Neuron (in vitro differentiated cells): ENCODE measurements around the gene DNAJC5G.

ENCODE experiments used
- H2AFZ ChIP-seq: one replicate; pipeline ENCODE4 v1.6.1; 2013; ENCODE audit warnings: low read depth, mild to moderate bottlenecking, inconsistent platforms, low read length, moderate library complexity
- H3K27me3 ChIP-seq: one replicate; pipeline ENCODE4 v1.6.1; 2013; ENCODE audit warnings: low read length; ENCODE audit not compliant: insufficient read depth
- H3K36me3 ChIP-seq: one replicate; pipeline ENCODE4 v1.6.1; 2013; ENCODE audit warnings: low read length; ENCODE audit not compliant: insufficient read depth
- H3K4me1 ChIP-seq: one replicate; pipeline ENCODE4 v1.6.1; 2013; ENCODE audit warnings: low read length; ENCODE audit not compliant: insufficient read depth
- H3K4me3 ChIP-seq: 2 replicates; pipeline ENCODE4 v1.5.1; 2013; ENCODE audit warnings: mild to moderate bottlenecking, low read length, moderate library complexity
- H3K9me3 ChIP-seq: one replicate; pipeline ENCODE4 v1.6.1; 2013; ENCODE audit warnings: low read length

DNAJC5G gene

DNA sequence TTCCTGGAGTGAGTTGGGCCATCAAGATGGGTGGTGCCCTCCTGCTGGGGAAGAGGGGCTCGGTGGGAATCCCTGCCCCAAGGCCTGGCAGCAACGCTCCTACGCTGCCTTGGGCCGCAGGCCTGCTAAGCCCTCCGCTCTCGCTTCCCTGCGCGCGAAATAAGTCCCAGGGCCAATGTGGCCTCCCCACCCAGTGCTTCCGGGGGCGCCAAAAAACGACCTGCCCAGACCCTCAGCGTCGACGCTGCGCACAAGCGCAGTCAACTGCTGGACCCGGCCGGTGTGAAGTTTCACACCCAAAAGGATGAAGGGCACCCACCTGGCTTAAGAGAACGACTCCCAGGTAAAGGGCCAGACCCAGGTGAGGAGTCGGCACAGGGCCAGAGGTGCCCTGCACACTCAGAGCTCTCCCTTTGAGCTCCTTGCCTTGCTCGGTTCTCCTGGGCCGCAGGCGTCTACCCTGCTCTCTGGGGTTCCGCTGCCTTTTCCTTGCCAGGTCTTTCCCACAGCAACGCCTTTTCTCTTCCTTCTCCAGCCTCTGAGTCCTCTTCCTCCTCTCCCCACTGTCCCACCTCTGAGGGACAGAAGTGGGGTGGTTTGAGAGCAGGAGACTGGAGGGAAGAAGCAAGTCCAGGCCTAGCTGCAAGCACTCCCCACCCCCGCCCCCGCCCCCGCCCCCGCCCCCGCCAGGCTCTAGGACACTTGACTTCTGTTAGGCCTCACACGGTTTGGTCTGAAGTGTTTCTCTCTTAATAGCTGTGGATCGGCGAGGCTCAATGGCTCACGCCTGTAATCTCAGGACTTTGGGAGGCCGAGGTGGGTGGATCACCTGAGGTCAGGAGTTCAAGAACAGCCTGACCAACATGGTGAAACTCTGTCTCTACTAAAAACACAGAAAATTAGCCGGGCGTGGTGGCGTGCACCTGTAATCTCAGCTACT lies at the start of gene DNAJC5G:
TSS of gene DNAJC5G (plus strand) at position 223 of the 940 bp plus-strand sequence. CDS start 1,296 bp downstream, outside the sequence.
- no peaks in the 10 kb centered on the region for H3K36me3 ChIP-seq
- peaks cover 44% of the 10 kb centered on the region for H3K27me3 ChIP-seq
- H2AFZ ChIP-seq = no peak within 1 kb of the TSS
- no peak within 1 kb of the TSS for H3K4me3 ChIP-seq
- H3K4me1 ChIP-seq = no peaks in the 10 kb centered on the region
- H3K9me3 ChIP-seq = no peaks in the 10 kb centered on the region

DNA sequence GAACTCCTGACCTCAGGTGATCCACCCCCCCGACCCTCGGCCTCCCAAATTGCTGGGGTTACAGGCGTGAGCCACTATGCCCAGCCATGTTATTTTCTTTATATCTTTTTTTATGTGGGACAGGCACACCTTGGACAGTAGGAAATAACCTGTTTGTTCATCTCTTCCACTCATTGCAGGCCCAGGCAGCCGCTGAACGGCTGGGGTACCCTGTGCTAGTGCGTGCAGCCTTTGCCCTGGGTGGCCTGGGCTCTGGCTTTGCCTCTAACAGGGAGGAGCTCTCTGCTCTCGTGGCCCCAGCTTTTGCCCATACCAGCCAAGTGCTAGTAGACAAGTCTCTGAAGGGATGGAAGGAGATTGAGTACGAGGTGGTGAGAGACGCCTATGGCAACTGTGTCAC lies 49.7 kb upstream of the DNAJC5G start:
- Histone ChIP-seq H3K4me1 (no peaks in the 10 kb centered on the region), H3K4me3 (no peak overlapping the region), H3K9me3 (no peaks in the 10 kb centered on the region), H2AFZ (no peak overlapping the region), H3K27me3 (no peaks in the 10 kb centered on the region), H3K36me3 (peaks cover 67% of the 10 kb centered on the region)

GRCh38 chr2:27227501-27227900 lies 47.7 kb upstream of the DNAJC5G start:
- Histone ChIP-seq H3K4me3 (no peak overlapping the region), H3K36me3 (peaks cover 67% of the 10 kb centered on the region), H3K9me3 (no peaks in the 10 kb centered on the region), H3K27me3 (no peaks in the 10 kb centered on the region), H2AFZ (no peak overlapping the region), H3K4me1 (no peaks in the 10 kb centered on the region)

GRCh38 chr2:27231921-27232320 lies 43.3 kb upstream of the DNAJC5G start:
- Histone ChIP-seq H3K9me3 (no peaks in the 10 kb centered on the region), H3K36me3 (peaks cover 76% of the 10 kb centered on the region), H3K4me3 (no peak overlapping the region), H3K4me1 (no peaks in the 10 kb centered on the region), H3K27me3 (no peaks in the 10 kb centered on the region), H2AFZ (no peak overlapping the region)

- Histone ChIP-seq H2AFZ (no peak overlapping the region), H3K9me3 (no peaks in the 10 kb centered on the region), H3K36me3 (peaks cover 78% of the 10 kb centered on the region), H3K27me3 (no peaks in the 10 kb centered on the region), H3K4me1 (no peaks in the 10 kb centered on the region), H3K4me3 (no peak overlapping the region)
Observed at GRCh38 chr2:27233341-27233740, 41.9 kb upstream of the DNAJC5G start.

GRCh38 chr2:27236136-27236535 lies 39.1 kb upstream of the DNAJC5G start:
- Histone ChIP-seq H3K36me3 (peaks cover 95% of the 10 kb centered on the region), H3K27me3 (no peaks in the 10 kb centered on the region), H3K9me3 (no peaks in the 10 kb centered on the region)

GRCh38 chr2:27236626-27237025 lies 38.6 kb upstream of the DNAJC5G start:
- Histone ChIP-seq H3K4me1 (no peaks in the 10 kb centered on the region), H3K36me3 (peaks cover 96% of the 10 kb centered on the region)

More at GRCh38 chr2:27236136-27236535, 39.1 kb upstream of the DNAJC5G start:
- Histone ChIP-seq H2AFZ (no peak overlapping the region), H3K4me3 (no peak overlapping the region), H3K4me1 (no peaks in the 10 kb centered on the region)

DNA sequence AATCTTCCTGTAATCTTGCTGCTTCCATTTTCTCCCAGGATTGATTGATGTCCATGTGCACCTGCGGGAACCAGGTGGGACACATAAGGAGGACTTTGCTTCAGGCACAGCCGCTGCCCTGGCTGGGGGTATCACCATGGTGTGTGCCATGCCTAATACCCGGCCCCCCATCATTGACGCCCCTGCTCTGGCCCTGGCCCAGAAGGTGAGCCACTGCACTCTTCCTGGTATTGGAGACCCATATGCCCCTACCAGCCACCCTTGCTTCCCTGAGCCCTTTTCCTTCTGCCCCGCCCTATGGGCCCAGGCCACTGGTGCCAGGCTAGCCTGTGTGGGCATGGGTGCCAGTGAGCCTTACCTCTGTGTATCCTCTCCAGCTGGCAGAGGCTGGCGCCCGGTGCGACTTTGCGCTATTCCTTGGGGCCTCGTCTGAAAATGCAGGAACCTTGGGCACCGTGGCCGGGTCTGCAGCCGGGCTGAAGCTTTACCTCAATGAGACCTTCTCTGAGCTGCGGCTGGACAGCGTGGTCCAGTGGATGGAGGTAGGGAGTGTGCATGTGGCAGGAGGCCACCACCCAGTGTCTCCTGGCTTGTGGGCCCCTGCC lies 37.8 kb upstream of the DNAJC5G start:
- Histone ChIP-seq H3K36me3 (peaks cover 96% of the 10 kb centered on the region), H3K4me3 (no peak overlapping the region), H2AFZ (no peak overlapping the region), H3K4me1 (no peaks in the 10 kb centered on the region), H3K9me3 (no peaks in the 10 kb centered on the region), H3K27me3 (no peaks in the 10 kb centered on the region)

More at GRCh38 chr2:27236626-27237025, 38.6 kb upstream of the DNAJC5G start:
- no peak overlapping the region for H2AFZ ChIP-seq
- no peaks in the 10 kb centered on the region for H3K9me3 ChIP-seq
- no peak overlapping the region for H3K4me3 ChIP-seq
- no peaks in the 10 kb centered on the region for H3K27me3 ChIP-seq

DNA sequence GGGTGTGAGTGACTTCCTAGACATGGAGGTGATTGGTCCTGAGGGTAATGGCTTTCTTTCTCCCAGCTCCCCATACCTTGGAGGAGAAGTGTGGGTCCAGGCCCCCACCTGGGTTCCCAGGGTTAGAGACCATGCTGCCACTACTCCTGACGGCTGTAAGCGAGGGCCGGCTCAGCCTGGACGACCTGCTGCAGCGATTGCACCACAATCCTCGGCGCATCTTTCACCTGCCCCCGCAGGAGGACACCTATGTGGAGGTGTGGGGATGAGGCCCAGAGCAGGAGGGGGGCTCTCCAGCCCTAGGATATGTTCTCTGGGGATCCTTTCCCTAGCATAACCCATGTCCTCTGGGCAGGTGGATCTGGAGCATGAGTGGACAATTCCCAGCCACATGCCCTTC lies 36.3 kb upstream of the DNAJC5G start:
- Histone ChIP-seq H3K4me3 (no peak overlapping the region), H3K36me3 (peaks cover 96% of the 10 kb centered on the region), H3K4me1 (no peaks in the 10 kb centered on the region), H3K27me3 (no peaks in the 10 kb centered on the region), H2AFZ (no peak overlapping the region), H3K9me3 (no peaks in the 10 kb centered on the region)

DNA sequence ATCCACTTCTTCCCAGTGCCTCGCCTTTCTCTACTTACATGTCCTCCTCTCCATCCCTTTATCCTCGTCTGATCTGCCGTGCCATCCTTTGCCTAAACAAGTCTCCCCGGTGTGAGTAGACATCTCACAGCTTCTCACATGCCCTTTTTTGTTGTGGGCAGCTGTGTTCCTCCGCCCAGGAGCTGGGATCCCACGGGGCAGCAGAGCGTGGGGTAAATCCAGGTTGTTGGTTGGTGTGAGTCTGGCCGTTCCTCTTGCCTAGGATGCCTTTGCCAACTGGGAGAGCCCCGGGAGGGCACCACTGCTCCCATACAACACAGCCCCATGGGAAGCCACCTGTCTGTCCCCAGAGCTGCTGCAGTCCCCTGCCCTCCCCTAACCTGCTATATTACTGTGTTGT lies 34.8 kb upstream of the DNAJC5G start:
- Histone ChIP-seq H3K9me3 (no peaks in the 10 kb centered on the region), H3K36me3 (peaks cover 88% of the 10 kb centered on the region), H3K4me3 (no peak overlapping the region), H3K27me3 (no peaks in the 10 kb centered on the region), H3K4me1 (no peaks in the 10 kb centered on the region), H2AFZ (no peak overlapping the region)

- Histone ChIP-seq H3K4me3 (no peak overlapping the region), H3K27me3 (no peaks in the 10 kb centered on the region), H2AFZ (no peak overlapping the region), H3K4me1 (no peaks in the 10 kb centered on the region), H3K36me3 (peaks cover 72% of the 10 kb centered on the region), H3K9me3 (no peaks in the 10 kb centered on the region)
Observed at GRCh38 chr2:27241761-27242613, 33.2 kb upstream of the DNAJC5G start.

- H3K36me3 ChIP-seq = peaks cover 67% of the 10 kb centered on the region
- no peaks in the 10 kb centered on the region for H3K4me1 ChIP-seq
- H3K9me3 ChIP-seq = no peaks in the 10 kb centered on the region
- no peak overlapping the region for H2AFZ ChIP-seq
- no peaks in the 10 kb centered on the region for H3K27me3 ChIP-seq
- no peak overlapping the region for H3K4me3 ChIP-seq
Observed at GRCh38 chr2:27242614-27242951, 32.6 kb upstream of the DNAJC5G start.
